Measurements from ENCODE around the gene FOXRED1. TPM values are rescaled to one million over a fixed set of nuclear protein-coding genes. Genes with fewer than 3 reads are reported as not detected.
A peak's percentile ranks its signal among the peaks of the same experiment; 100 is the strongest.

Gene FOXRED1
- total and polyA plus RNA-seq, 9 of the 15 experiments (the other 6 are each of a cell fraction or from before 2014, with no cell fraction given): 14.1 to 94.4 (median 53.1) TPM

DNA sequence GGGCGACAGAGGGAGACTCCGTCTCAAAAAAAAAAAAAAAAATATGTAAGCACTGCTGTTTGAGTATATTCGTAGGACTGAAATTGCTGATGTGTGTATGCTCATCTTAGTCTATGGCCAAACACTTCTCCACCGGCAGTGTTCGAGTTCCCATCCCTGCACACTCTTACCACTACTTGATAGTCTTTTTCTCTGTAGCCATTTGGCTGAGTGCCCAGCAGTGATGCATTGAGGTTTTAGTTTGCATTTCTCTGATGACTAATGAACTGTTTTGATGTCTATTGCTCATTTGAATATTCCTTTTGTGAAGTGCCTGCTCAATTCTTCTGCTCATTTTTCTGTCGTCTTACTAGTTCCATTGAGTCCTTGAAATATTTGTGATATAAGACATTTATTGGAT is 15.9 kb downstream of the FOXRED1 start (continued):
- peak; percentile 71 for TF ChIP-seq FOSL1 (tag; conservative IDR thresholded peaks at IDR 0.05)

DNA sequence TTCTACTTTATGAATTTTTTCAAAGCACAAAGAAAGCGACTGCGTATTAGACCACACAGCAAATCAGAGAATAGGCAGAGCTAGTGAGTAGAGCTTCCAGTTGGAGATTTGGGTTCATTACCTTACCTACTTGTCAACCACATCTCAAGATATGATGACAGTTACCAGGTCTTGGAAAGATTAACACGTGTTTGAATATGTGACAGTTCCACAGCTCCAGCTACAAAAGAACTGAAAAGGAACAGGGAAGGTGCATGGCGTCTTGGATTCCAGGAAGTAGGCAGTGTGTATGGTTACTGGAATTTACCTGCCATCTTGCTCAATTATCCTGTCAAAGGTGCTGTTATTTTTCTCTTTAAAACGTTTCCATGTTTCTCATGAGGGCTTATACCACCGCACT is 19.3 kb downstream of the FOXRED1 start:
- in situ Hi-C loops (cut with MboI) (no loop called here), intact Hi-C loops (cut with micrococcal nuclease) (no loop called here)
- FAIRE-seq (no peak), ATAC-seq (no peak), DNase-seq (ENCODE audit: extremely low read depth in 1 of 4, low spot score in 3 of 4) (no peak)
- H3K9me3 ChIP-seq (replicated peaks; ENCODE audit: control insufficient read depth, insufficient read depth, low read depth, low read length): no peaks in the 10 kb centered on the region; the same call in 1 of the 2 replicates
- H3K79me2 ChIP-seq (ENCODE audit: control insufficient read depth, insufficient read depth, low read length): no peaks in the 10 kb centered on the region
- H3K4me1 ChIP-seq (replicated peaks in 1 of 2; ENCODE audit: control insufficient read depth in 2 of 2, insufficient read depth in 2 of 2, low read length in 2 of 2): peaks cover 11 to 14% of the 10 kb centered on the region in 2 experiments; a peak in 4 of 5 replicates
- CTCF ChIA-PET (ENCODE audit: low intra/inter-chr PET ratio): no interaction called here
- no TSS peak for BruUV-seq (replicated peaks)
- no peaks in the 10 kb centered on the region for H3K27me3 ChIP-seq (ENCODE audit: control insufficient read depth in 2 of 2, insufficient read depth in 2 of 2, low read length in 2 of 2)
- H2AFZ ChIP-seq (ENCODE audit: low read depth, low read length): no peak overlapping the region
- TF ChIP-seq ATF1 (CRISPR knock-in tag; IDR thresholded peaks at IDR 0.05) (no peak), ATF1 (tag; IDR thresholded peaks at IDR 0.05) (no peak), MTA3 (IDR thresholded peaks at IDR 0.05; ENCODE audit: borderline replicate concordance) (no peak), RBM17 (IDR thresholded peaks at IDR 0.05; ENCODE audit: borderline replicate concordance, low read depth, low read length) (no peak), ZNF224 (CRISPR knock-in tag; IDR thresholded peaks at IDR 0.05) (no peak), YBX1 (IDR thresholded peaks at IDR 0.05) (no peak), RAD51 (IDR thresholded peaks at IDR 0.05; ENCODE audit: borderline replicate concordance, low read depth) (no peak)
- H3K9me1 ChIP-seq (ENCODE audit: control insufficient read depth, insufficient read depth, low read length): no peaks in the 10 kb centered on the region
- H3K9ac ChIP-seq (ENCODE audit: insufficient read depth in 1 of 2, low read depth in 2 of 2, low read length in 2 of 2): no peak overlapping the region
- 45% methylated on average over 6 of the region's 6 CpGs for WGBS (ENCODE audit: insufficient coverage, low coverage, missing lambda C conversion rate)
- no peak overlapping the region for H3K4me2 ChIP-seq (ENCODE audit: insufficient read depth, low read length)
- no peak overlapping the region for H3K4me3 ChIP-seq
- no peaks in the 10 kb centered on the region for H4K20me1 ChIP-seq (replicated peaks; ENCODE audit: control insufficient read depth, insufficient read depth, low read length)
- no peak overlapping the region for H3K27ac ChIP-seq (ENCODE audit: extremely low read depth, low read depth, low read length)
- peaks cover 12% of the 10 kb centered on the region; the same call in 1 of the 3 replicates for H3K36me3 ChIP-seq (ENCODE audit: control insufficient read depth, insufficient read depth, low read length)
- POLR2A ChIA-PET: interaction anchor here (1.0 to 1.1 kb wide), 2 partner anchors 12 to 19 kb away, joined by 3 read pairs; partner anchors contain the start of genes FOXRED1 and SRPRA

All from K562 (cell line).